NCI-H510A (cell line): ENCODE measurements around the gene PLCB1.

Source experiments
- DNase-seq: peaks from one replicate; lab custom pipeline; 2025; lab: John Stamatoyannopoulos, UW

Gene PLCB1

DNA sequence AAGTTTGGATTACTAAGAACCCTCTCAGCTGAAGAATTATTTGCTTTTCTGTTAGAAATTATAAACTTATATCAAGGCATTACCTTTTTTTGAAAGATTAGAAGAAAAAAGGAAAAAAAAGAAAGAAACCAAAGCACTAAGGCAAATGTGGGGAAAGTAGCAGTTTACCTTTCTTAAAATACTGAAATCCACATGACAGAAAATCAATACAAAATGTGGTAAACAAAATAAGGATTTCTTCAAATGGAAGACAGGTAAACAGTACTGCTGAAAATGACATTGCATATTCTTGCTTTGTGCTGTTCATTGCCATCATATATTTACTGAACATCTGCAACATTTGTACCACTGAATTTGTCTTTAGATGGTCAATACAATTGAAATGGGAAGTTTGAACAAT lies 525.6 kb downstream of the PLCB1 start:
- DNase-seq = no peak

DNA sequence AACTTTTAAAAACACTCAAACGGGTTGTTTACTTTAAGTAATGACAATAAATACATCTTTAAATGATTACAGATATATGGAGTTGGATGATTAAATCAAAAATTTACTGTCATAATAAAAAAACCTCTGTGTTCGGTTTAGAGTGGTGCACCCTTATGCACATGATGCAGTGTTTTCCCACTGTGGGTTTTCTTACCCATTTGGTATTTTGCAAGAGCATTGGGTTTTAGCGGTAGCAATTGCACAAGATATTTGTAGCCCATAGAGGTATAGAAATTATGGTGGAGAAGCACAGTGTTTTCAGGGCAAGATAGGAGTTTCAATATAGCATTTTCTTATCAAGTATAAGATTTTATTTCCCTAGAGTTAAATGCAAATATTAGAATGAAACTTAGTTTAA lies 526.0 kb downstream of the PLCB1 start:
- DNase-seq = no peak

DNA sequence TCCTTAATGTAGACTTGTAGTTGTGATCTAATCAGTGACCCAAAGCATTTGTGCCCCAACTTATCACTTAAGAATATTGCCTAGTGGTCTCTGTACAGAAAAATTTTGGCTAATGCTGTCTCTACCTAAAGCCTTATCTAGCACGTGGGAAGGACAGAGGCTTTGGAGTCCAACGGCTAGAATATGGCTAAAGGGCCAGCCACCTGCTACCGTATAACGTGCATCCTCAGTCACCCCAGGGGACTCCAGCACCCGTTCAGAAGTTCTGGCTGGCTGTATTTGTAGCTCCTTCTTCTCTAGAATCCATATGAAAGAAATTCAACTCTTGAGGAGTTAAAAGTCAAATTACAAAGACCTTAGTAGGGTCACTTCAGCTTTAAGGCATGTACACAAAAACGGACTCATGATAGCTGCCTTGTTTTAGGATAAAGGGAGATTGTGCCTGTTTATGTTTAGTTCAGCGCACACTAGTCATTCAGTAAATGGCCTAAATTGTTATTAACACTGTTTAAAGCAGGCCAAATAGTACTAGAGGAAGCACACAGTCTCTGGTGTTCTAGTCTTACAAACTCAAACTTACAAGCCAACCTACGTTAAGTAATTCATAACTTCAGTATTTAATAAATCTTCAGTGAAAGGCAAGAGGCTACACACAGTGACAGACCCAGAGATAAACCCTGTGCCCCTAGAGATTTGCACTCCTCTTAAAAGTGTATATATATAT lies 529.3 kb downstream of the PLCB1 start:
- DNase-seq = no peak

DNA sequence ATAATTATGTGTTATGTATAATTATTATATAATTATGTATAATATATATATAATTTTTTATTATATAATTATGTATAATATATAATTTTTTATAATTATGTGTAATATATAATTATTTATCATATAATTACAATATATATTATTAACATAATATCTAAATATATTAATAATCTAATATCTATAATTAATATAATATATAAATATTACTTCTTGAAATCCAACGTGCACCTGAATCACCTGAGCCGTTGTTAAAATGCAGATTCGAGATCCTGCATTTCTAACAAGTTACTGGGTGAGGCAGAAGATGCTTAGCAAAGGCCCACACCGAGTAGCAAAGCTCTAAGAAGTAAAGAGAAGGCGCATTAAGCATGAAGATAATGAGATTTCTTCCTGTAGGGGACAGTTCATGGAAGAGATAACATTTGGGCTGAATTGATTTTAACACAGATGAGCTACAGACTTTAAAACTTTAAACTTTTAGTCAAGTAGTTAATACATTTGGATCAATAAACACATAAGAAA lies 530.4 kb downstream of the PLCB1 start:
- no peak for DNase-seq

DNA sequence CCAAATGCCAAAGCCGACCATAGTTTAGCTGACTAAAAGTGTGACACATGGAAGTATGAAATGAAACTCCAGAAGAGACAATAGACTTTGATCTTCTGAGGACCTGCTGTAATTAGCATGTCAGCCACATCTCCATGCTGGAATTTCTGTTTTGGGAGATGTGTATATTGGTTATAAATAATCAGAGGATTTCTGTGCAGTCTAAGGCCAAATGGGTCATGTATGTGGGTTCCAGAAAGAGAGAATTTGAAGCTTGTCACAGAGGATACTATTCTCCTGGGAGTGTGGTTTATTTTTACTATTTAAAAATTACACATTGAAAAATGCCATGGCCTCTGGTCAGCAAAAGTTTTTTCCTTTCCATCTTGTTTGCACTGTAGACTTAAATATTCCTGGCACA lies 531.4 kb downstream of the PLCB1 start:
- DNase-seq = no peak

DNA sequence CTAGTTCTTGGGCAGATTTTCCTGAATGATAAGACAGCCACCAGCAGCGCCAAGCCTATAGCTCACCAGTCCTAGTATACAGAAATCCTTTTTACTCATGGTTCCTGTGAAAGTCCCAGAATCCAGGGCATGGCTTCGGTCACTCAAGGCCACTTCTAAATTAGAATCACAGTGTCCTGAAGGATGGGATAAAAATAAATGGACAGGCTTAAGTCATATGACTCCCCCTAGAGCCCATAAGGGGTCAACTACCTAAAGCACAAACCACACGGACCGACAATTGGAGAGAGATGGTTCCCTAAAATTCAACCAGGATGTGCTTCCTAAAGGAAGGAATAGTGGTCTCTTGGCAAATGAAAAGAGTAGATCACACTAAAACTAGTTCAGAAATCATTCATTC lies 532.7 kb downstream of the PLCB1 start:
- DNase-seq = no peak

DNA sequence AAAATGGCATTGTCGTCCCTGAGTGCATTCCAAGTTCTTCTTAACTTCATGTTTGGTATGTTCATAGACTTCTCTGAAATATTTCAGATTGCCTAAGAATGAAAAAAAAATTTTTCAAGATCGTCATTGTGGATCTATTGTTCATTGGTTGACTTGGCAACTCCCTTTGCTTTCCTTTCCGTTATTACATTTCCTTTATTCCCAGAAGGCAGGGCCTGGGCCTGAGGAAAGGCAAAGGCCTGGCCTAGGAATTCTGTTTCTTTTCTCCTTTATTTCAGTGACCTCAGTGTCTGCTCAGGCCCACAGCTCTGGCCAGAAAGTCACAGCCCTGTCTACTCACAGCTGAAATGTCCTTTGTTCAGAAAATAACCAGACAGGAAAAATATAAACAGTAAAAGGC lies 535.2 kb downstream of the PLCB1 start:
- DNase-seq = no peak

DNA sequence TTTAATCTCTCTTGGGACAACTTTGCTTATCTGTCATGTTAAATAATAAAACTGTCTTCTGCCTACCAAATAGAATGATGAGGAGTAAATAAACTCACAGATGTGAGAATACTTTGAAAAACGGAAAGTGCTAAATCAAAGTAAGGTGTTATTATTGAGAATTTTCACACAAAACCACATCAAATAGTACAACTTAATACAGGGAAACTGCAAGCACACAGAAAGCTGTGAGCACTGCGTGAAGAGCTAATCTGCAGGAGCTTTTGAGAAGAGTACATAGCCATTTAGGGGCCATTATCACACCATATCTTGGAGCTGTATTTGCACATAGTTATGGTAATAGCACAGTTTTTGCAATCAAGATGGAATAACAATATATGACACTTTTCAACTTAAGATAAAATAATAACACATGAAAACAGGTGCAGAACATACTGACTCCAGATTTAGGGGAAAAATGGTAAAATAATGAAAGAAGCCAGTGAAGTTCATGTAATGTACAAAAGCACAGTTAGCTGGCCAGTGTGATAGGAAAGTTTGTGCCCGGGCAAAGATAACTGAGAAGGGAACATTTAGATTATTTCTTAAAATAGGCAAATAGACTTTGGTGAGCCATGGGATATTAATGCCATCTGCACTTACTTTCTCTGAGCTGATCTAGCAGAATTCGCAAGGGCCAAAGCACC lies 538.3 kb downstream of the PLCB1 start:
- no peak for DNase-seq

DNA sequence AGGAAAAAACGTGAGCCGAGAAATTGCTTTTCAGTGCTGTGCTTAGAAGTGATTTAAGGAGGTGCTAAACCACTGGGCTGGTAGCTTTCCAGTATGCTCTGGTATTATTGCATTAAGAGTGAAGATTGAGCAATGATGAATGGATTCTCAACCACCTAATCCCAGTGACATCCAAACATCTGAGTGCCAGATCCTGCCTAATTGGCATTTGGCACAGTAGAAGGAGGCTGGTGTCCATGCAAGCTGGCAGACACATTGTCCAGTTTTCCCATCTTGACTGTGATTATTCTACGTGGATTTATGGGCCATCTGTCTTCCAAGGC lies 538.8 kb downstream of the PLCB1 start:
- DNase-seq = no peak

DNA sequence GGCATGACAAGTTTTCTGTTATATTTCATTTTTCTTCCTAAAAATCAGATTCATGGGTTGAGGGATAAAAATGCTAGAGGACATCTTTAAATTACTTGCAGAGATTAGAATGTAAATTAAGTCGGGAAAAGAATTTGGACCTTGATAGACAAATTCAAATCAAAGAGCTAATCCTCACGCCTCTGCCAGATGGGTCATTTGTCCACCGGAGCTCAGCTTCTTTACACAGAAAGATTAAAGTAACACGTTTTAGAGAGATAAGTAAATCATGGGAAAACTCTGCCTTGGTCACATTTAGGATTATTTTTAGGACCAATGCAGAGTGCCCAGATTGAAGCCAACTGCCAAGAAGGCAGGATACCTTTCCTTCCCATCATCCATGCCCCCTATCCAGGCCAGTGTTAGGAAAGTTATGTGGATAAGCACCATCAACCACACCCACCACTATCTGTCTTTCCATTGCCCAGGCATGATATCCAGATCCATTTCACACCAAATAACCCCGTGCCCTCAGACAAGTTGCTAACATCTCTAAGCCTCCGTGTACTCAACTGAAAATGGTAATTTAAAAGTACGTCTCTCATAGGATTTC lies 539.4 kb downstream of the PLCB1 start:
- no peak for DNase-seq

DNA sequence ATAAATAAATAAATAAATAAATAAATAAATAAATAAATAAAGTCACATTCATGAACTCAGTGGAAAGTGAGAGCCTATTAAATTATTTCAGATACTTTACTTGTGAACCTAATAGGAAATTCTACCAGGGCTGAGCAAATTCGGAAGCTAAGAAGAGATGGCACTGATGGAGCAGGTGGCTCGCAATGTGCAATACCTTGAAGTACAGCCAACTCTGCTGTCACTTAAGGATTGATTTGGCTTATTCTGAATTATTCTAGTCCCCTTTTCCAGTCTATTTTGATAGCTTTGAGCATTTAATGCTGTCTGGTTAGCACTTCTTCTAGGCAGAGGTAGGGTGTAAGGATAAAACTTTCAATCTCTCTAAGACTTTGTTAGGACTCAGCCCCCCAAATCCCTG lies 541.0 kb downstream of the PLCB1 start:
- no peak for DNase-seq

DNA sequence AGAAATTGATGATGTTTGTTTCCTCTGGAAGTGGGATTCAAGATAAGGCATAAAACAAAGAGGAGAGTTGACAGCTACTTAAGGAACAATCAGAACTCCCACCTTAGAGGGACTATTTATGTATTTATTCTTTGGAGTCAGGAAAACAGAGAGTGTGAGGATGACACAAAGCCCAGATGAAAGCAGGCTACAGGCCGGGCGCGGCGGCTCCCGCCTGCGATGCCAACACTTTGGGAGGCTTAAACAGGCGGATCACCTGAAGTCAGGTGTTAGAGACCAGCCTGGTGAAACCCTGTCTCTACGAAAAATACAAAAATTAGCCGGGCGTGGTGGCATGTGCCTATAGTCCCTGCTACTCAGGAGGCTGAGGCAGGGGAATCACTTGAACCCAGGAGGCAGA lies 543.8 kb downstream of the PLCB1 start:
- DNase-seq = no peak

DNA sequence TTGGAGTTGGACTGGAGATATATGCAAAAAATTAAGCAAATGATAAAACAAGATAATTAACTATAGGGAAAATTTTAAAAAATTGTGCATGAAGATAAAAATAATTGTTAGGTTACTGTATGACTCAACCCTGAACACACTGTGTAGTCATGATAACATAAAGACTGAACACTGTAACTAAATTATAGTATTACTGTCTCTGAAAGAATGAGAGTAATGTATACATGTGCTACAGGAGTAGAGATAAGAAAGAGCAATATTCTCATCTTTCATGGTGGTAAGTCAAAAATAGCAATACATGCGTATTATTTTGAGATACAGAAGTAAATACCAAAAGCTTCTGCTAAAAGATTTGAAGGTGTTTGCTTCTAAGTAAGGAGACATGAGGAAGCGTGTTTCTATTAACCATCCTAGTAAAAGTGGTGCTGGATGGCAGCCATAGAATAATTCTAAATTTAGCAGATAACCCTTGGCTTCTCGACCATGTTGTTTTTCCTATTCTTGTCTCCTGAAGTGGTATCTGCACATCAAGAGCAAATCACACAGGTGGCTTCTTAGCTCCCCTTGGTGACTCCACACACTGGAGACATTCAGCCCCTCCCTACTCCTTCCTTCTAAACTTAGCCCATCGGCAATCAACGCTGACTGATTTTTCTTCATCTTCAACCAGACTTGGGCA lies 546.2 kb downstream of the PLCB1 start:
- DNase-seq = no peak

DNA sequence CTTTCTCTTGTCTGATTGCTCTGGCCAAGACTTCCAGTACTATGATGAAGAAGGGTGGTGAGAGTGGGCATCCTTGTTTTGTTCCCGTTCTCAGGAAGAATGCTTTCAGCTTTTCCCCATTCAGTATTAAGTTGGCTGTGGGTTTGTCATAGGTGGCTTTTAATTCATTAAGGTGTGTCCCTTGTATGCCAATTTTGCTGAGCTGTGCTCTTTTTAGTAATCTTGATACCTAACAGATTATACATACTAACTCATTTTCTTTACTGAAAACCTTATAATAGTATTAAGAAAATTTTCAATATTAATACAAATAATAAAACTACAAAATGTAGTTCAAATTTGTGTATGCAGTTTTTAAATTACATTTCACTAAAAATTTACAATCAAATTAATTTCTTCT lies 557.3 kb downstream of the PLCB1 start:
- no peak for DNase-seq

DNA sequence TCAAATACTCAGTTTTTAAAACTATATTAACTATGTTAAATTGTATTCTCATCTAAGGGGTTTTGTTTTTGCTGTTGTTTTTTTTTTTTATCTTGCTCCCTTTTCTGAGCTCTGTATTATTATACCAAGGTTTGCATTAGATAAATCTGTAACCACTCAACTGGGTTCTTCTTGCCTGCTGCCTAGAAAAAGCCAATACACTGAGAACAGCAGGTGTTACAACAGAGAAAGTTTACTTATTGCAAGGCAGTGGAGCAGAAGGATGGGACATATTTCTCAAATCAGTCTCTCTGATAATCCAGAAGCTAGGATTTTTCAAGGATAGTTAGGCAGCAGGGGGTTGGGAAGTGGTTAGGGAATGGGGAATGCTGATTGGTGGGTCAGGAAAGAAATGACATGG lies 558.0 kb downstream of the PLCB1 start:
- DNase-seq = no peak

DNA sequence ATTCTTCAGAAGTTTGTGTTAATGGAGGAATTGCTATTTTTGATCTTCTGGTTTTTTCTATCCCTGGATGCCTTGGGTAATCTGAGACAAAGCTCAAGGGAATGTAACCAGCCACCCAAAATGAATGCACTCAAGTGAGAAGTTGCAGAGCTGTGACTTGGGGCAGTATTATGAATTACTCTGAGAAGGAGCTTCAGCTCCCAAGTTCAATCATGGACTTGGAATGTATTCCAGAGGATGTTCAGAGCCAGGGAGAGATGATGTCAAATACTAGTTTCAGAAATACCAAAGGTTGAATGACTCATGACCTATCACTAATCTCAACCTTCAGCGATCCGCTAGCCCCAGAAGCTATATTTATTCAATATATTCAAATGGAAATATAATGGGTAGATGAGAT lies 561.6 kb downstream of the PLCB1 start:
- DNase-seq = no peak

DNA sequence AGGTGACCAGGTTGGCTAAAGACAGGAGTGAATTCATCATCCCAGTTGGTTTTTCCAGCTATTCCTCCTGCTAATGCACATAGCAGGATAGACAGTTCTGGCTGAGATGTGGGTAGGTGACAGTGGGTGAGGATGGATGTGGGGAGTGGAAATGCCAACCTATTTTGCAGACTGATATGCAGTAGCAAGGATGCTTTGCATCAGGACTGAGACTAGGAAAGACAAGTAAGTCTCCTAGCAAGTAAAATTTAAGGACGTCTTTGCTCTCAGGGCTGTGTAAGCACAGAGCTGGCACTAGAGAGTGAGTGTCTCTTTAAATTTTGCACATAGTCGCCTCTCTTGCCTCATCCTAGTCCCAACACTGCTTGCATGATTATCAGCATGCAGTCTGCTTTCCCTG lies 568.7 kb downstream of the PLCB1 start:
- no peak for DNase-seq

DNA sequence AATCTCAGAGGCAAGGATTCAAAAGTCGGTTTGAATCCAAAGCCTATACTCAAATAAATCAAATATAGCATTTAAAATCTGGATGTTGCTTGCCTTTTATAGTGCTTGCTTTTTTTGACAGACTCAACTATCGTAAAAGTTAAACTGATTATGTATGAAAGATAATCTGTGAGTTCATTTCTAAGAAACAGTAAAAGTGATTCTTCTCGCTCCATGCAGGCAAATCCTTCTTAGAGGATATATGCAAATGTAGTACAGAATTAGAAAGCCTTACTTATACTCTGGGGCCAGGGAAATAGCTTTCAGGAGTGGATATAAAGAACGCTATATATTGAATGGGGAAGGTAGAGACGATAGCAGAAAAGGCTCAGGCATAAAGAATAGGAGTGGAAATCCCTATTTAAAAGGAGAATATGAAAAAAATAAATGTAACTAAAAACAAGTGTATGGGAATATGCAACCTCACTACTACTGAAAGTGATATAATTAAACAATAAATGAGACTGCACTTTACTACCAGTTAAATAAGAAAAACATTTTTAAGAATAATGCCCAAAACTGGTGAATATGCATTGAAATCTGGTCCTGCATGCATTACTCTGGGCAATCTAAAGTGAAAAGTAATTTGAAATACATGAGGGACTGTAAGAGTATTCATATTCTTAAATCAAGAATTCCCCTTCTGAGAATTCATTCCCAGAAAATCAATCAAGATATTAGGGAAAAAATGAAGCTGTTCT lies 575.1 kb downstream of the PLCB1 start:
- no peak for DNase-seq

DNA sequence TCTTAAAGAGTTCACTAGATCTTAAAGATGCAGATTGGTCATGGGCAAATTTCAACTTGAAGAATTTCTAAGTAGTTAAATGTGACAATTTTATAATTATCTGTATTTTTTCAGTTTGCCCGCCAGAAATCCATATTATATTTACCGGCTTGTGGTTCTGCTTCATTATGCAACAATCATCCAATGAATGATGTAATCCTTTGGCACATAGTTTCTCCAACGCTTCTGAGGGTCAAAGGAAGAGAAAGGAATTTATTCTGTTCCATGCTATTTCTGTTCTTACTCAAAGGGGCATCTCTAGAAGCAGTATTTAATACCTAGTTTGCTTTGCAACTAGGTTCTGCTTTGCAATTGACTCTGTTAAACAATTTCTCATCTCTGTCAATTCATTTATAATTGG lies 577.6 kb downstream of the PLCB1 start:
- no peak for DNase-seq

DNA sequence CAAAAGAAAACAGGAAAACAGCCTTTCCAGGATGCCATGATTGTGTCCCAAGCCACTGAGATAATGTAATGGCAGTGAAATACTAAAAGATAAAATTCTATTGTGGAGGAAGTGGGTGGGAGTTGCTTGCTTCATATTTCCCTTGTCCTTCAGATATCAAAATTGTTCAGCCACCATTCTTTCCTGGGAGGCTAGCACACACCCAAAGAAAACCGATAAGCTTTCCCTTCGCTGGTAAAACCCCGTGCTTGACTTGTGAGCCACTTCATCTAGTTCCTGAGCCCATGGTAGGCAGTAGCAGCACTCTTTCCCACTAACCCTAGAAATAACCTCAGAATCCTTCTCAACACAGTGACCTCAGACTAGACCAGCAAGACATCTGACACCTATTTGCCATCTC lies 579.4 kb downstream of the PLCB1 start:
- DNase-seq = no peak

DNA sequence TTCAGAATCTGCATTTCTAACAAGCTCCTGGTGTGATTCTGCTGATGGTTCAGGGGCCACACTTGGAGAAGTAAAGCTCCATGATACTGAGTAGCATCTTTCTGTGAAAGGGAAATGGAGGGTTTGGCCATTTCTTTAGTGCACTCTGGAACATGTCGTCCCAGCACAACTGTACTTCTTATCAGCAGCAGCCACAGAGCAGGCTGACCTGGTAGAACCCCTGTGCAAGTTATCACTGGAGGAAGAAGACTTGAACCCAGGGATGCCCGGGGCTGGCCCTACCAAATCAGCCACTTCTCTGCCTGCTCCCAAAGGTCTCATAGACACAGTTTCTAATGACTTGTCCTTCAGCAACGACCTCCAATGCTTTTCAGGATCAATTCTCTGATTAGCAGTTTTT lies 582.1 kb downstream of the PLCB1 start:
- DNase-seq = no peak

DNA sequence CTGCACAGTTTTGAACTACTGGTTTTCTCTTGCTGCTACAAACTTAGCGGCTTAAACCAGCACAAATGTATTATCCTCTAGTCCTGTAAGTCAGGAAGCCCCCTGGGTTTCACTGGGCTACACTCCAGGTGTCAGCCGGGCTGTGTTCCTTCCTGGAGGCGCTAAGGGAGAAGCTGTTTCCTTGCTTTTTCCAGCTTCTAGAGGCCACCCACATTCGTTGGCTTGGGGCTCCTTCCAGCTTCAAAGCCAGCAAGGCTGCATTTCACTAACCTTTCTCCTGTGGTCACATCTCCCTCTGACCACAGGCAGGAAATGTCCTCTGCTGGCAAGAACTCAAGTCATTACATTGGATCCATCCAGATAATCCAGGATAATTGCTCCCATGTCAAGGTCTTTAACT lies 586.2 kb downstream of the PLCB1 start:
- no peak for DNase-seq
